ENCODE measurements around the gene PROM1.

- TF ChIP-seq CTCF (IDR thresholded peaks at IDR 0.05), result no peak
- no peak for TF ChIP-seq POLR2AphosphoS5 (IDR thresholded peaks at IDR 0.05)
- no peak for TF ChIP-seq POLR2A (IDR thresholded peaks at IDR 0.05; ENCODE audit: low read depth)
- TF ChIP-seq EP300 (IDR thresholded peaks at IDR 0.05), result no peak
Measured at GRCh38 chr4:16088601-16089000, 4.8 kb upstream of the PROM1 start.
